ENCODE data around the gene RBMS3.

- TF ChIP-seq POLR2A (IDR thresholded peaks at IDR 0.05) (no peak), CTCF (IDR thresholded peaks at IDR 0.05) (no peak), POLR2AphosphoS5 (IDR thresholded peaks at IDR 0.05) (no peak)
Measured at GRCh38 chr3:29614954-29615353, 334.1 kb downstream of the RBMS3 start.
